NCI-H187 treated with DMSO at 0.1 percent for 48 hours (cell line): ENCODE measurements around the gene GRIN1.

Experiments used
- DNase-seq: peaks from one replicate; lab custom pipeline; 2025; lab: John Stamatoyannopoulos, UW

Gene GRIN1

DNA sequence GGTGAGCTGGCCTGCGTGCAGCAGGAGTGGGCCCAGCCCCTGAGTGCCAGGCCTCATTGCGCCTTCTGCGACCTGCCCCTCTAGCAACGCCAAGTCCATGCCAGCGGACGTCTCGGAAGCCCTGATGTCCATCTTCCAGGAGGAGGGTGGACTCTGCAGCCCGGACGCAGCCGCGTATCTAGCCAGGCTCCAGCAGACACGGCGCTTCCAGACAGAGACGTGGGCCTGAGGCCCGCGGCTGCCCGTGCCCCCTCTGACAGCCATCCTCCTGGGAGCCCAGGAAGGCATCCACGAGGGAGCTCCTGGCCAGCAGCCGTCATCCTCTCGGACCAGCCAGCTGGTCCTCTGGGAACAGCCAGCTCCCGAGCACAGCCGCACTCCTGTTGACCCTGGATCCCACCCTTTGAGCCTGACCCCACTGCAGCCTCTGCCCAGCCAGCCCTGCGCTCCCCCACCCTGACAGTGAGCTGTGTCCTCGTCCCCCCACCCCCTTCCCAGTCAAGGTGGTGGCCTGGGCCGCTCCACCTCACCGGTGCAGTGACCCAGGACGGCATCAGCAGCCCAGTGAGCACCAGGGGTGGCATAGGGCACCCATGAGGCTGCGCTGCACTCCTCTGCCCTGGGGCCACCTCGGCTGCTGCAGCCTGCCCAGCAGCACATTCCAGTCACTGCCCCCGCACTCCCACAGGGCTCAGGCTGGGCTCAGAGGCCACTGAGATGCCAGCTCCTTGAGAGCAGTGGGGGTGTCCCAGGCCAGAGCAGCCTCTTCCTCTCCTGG, 77.4 kb downstream of the GRIN1 start:
- no peak for DNase-seq

DNA sequence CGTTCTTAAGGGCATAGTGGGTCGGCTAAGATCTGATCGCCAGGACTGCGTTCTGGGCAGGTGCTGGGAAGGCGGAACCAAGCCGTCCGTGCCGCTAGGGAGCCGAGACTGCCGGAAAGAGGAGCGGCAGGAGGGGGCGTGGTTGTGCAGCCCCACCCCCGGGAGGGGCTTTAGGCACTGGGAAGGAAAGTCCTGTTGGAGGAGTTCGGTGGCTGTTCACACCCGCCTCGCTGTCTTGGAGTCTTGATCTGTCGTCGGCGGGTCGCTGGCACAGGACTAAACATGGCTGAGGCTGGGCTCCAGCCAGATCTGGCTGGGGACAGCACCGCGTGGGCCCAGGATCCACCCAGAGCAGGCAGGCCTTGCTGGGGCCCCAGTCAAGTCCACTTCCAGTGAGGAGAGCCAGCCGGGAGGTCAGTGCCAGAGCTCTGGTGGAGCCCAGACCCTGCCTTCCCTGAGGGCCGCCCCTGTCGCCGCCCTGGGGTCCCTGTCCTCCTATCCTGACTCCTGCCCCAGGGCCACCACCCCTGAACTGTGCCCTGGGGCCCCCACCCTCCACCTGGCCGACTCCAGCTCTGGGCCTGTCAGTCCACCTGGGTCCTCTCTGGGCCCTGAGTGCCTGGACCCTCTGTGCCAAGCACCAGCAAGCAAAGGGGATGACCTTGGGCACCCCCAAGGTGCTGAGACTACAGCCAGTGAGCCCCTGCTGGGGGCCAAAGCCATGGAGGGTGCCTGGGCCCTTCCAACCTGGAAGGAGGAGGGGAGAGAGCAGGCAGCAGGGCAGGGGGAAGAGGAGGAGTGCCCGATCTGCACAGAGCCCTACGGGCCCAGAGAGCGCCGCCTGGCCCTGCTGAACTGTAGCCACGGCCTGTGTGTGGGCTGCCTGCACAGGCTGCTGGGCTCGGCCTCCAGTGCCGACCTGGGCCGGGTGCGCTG, 78.6 kb downstream of the GRIN1 start:
- DNase-seq, result no peak

DNA sequence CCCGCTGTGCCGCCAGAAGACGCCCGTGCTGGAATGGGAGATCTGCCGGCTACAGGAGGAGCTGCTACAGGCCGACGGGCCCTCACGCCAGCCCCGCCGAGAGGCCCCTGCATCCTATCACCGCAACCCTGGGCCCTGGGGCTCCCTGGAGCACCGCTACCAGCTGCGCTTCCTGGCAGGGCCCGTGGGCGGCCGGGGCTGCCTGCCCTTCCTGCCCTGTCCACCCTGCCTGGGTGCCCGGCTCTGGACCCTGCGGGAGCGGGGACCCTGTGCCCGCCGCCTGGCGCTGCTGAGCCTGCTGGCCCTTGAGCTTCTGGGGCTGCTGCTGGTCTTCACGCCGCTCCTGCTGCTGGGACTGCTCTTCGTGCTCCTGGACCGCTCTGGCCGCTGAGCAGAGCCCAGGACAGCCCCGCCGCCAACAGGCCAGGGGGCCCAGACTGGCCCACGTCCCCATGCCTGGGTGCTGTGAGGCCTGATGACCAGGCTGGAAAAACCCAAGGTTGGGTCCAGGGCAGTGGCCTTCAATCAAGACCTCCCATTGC, 79.3 kb downstream of the GRIN1 start:
- DNase-seq, result no peak
